Kidney epithelial cell (primary cell): ENCODE measurements around the gene KPNA5. TPM values are rescaled to one million over a fixed set of nuclear protein-coding genes. Genes with fewer than 3 reads are reported as not detected.

ENCODE experiments used
- DNase-seq: peaks from one replicate; pipeline ENCODE4 v3.0.0-alpha.2; 2010; ENCODE audit warnings: low read depth
- H3K27me3 ChIP-seq: 2 replicates; pipeline ENCODE4 v1.6.0; 2011; ENCODE audit warnings: low read length; ENCODE audit not compliant: control insufficient read depth, insufficient read depth
- H3K36me3 ChIP-seq: 2 replicates; pipeline ENCODE4 v1.5.1; 2011; ENCODE audit warnings: low read length; ENCODE audit not compliant: control insufficient read depth, insufficient read depth
- H3K4me3 ChIP-seq: 2 replicates; pipeline ENCODE4 v1.5.1; 2011; ENCODE audit warnings: low read depth, mild to moderate bottlenecking, control low read depth, low read length
- CTCF ChIP-seq: IDR thresholded peaks from 2 replicates; pipeline ENCODE4 v1.5.1; 2011; ENCODE audit warnings: mild to moderate bottlenecking, moderate library complexity, low read length, control low read depth, inconsistent platforms; ENCODE audit not compliant: insufficient read depth, poor library complexity, severe bottlenecking
- total RNA-seq: library from RNA; depleted of rRNA; stranded (reverse); fragments of >200 nt; gene quantifications from 2 replicates; pipeline ENCODE4 v1.2.3, GENCODE V29; 2015

Gene KPNA5
- total RNA-seq, 1 donor from 2014 or later = 9.3 TPM

GRCh38 chr6:116764961-116765841 lies 84.2 kb downstream of the KPNA5 start, which contains the start of gene FAM162B:
Gene FAM162B, minus strand, starts transcription at chr6:116765719. Its CDS starts 143 bp downstream, at chr6:116765576.
- Histone ChIP-seq H3K4me3 (peak within 1 kb of the TSS; percentile 43), H3K27me3 (peaks cover 18% of the 10 kb centered on the region), H3K36me3 (no peaks in the 10 kb centered on the region)
- no peak for DNase-seq
- TF ChIP-seq CTCF = no peak

GRCh38 chr6:116766506-116767176 lies 85.6 kb downstream of the KPNA5 start:
- TF ChIP-seq CTCF = no peak
- no peaks in the 10 kb centered on the region for H3K36me3 ChIP-seq
- H3K4me3 ChIP-seq = no peak overlapping the region
- peaks cover 18% of the 10 kb centered on the region for H3K27me3 ChIP-seq
- DNase-seq = no peak

GRCh38 chr6:116767715-116768114 lies 86.7 kb downstream of the KPNA5 start:
- H3K36me3 ChIP-seq = no peaks in the 10 kb centered on the region
- peaks cover 18% of the 10 kb centered on the region for H3K27me3 ChIP-seq
- no peak overlapping the region for H3K4me3 ChIP-seq
- no peak for DNase-seq
- no peak for TF ChIP-seq CTCF

GRCh38 chr6:116772450-116772849 lies 91.4 kb downstream of the KPNA5 start:
- no peak for TF ChIP-seq CTCF
- H3K4me3 ChIP-seq = no peak overlapping the region
- H3K27me3 ChIP-seq = no peaks in the 10 kb centered on the region
- H3K36me3 ChIP-seq = no peaks in the 10 kb centered on the region
- no peak for DNase-seq

- H3K27me3 ChIP-seq = no peaks in the 10 kb centered on the region
- no peaks in the 10 kb centered on the region for H3K36me3 ChIP-seq
- no peak for DNase-seq
- no peak overlapping the region for H3K4me3 ChIP-seq
- TF ChIP-seq CTCF = no peak
Observed at GRCh38 chr6:116773886-116774285, 92.9 kb downstream of the KPNA5 start.
